ENCODE measurements around the gene SLC25A25.
A peak's percentile ranks its signal among the peaks of the same experiment; 100 is the strongest.

The SLC25A25 gene

GRCh38 chr9:128057724-128058409 is 10.2 kb upstream of the SLC25A25 start:
- DNase-seq (ENCODE audit: low read depth) = no peak
- H3K4me3 ChIP-seq (ENCODE audit: low read depth, low read length) = no peak overlapping the region
- TF ChIP-seq, protein P1, sequence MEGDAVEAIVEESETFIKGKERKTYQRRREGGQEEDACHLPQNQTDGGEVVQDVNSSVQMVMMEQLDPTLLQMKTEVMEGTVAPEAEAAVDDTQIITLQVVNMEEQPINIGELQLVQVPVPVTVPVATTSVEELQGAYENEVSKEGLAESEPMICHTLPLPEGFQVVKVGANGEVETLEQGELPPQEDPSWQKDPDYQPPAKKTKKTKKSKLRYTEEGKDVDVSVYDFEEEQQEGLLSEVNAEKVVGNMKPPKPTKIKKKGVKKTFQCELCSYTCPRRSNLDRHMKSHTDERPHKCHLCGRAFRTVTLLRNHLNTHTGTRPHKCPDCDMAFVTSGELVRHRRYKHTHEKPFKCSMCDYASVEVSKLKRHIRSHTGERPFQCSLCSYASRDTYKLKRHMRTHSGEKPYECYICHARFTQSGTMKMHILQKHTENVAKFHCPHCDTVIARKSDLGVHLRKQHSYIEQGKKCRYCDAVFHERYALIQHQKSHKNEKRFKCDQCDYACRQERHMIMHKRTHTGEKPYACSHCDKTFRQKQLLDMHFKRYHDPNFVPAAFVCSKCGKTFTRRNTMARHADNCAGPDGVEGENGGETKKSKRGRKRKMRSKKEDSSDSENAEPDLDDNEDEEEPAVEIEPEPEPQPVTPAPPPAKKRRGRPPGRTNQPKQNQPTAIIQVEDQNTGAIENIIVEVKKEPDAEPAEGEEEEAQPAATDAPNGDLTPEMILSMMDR (IDR thresholded peaks at IDR 0.05; ENCODE audit: insufficient read depth, low read depth, low read length, missing control alignments) = no peak

DNA sequence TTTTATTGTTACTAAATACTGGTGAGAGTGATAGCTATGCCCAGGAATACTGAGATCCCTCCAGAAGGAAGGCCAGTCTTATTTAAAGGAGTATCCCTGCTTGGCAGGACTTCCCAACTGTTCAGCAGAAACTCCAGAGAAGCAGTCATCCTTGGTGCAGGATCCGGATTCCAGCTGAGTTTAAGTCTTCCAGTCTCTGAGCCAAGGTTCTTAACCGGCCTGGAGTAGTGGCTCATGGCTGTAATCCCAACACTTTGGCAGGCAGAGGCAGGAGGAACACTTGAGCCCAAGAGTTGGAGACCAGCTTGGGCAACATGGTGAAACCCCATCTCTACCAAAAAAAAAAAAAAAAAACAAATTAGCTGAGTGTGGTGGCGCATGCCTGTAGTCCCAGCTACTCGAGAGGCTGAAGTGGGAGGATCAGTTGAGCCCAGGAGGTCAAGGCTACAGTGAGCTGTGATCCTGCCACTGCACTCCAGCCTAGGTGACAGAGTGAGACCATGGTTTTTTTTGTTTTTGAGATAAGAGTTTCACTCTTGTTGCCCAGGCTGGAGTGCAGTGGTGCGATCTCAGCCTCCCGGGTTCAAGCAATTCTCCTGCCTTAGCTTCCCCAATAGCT is 8.6 kb upstream of the SLC25A25 start:
- no peak overlapping the region for H3K4me3 ChIP-seq (ENCODE audit: low read depth, low read length)
- DNase-seq (ENCODE audit: low read depth) = no peak
- TF ChIP-seq, protein P1 (IDR thresholded peaks at IDR 0.05; ENCODE audit: insufficient read depth, low read depth, low read length, missing control alignments) = no peak

DNA sequence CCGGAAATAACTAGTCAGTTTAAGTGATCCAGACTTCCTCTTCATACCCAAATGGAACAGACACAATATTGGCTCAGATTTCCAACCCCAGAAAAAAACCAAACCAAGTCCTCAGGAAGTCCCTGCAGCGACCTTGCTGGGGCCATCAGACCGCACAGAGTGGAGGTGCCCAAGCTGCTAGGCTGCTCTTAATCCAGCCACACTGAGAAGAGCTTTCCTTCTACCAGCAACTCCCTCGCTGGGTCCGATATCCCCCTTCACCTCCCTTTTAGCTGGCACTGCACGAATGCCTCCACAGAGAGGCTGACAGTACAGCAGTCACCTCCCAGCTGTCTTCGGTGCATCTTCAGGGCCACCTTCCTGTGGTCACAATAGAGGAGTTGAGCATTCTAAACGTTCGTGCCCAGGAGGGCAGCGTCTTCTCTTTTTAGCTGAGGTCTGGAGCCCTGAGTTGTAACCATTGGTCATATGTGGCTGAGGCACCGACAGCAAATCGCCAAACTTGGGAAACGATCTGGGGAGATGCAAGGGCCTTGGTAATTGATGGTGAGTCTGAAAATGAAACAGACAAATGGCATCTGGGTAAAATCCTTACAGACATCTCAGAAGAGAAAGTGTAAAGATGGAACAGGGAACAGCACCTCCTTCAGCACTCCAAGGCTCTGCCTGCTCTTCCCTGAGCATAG is 6.6 kb upstream of the SLC25A25 start:
- TF ChIP-seq, protein P1 (IDR thresholded peaks at IDR 0.05; ENCODE audit: insufficient read depth, low read depth, low read length, missing control alignments) = no peak
- no peak for DNase-seq (ENCODE audit: low read depth)
- H3K4me3 ChIP-seq (ENCODE audit: low read depth, low read length) = no peak overlapping the region

- no peak overlapping the region for H3K4me3 ChIP-seq (ENCODE audit: low read depth, low read length)
- no peak for DNase-seq (ENCODE audit: low read depth)
- TF ChIP-seq, protein P1 (IDR thresholded peaks at IDR 0.05; ENCODE audit: insufficient read depth, low read depth, low read length, missing control alignments) = no peak
These were observed 5.8 kb upstream of the SLC25A25 start for GRCh38 chr9:128062279-128062678.

DNA sequence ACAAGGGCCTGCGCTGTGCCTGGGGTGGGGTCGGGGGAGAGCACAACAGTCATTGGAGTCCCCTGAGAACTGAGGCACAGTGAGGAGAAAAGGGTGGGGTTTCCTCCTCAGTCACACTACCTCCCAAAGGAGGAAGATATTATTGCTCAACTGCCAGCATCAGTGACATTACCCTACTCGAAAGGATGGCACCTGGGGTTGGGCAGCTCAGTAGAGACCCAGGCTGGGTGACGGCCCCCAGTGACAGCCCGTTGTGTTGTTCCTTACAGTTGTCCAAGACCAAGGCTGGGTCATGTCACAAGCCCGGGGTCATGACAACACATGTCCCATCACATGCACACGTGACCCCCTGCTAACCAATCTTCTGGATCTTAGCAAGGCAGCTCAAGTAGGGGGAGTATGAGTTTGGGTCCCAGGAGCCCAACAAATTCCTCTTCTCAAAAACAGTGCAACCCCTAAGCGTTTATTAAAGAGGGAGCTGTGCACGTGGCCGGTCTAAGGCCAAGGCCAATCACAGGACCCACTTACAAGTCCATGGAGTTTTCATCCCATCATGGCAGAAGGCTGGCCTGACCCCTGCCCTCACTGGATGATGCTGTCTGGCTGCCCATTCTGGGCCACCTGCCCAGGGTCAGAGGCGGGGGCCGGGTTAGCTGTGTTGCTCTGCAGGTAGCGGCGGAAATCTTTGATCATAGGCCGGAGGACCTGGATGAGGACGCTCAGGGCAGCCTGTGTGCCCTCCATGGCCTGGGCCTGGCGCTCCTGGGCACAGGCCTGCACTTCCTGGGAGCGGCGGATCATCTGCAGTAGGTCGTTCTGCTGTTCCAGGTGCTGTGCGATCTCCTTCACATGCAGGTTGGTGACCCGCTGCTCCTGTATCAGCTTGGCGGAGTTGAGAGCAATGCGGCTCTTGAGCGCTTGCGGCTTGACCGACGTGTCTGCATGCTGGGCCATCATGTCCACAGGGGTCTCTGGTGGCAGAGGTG is 4.9 kb upstream of the SLC25A25 start:
- no peak for DNase-seq (ENCODE audit: low read depth)
- TF ChIP-seq, protein P1 (IDR thresholded peaks at IDR 0.05; ENCODE audit: insufficient read depth, low read depth, low read length, missing control alignments) = no peak
- no peak overlapping the region for H3K4me3 ChIP-seq (ENCODE audit: low read depth, low read length)

DNA sequence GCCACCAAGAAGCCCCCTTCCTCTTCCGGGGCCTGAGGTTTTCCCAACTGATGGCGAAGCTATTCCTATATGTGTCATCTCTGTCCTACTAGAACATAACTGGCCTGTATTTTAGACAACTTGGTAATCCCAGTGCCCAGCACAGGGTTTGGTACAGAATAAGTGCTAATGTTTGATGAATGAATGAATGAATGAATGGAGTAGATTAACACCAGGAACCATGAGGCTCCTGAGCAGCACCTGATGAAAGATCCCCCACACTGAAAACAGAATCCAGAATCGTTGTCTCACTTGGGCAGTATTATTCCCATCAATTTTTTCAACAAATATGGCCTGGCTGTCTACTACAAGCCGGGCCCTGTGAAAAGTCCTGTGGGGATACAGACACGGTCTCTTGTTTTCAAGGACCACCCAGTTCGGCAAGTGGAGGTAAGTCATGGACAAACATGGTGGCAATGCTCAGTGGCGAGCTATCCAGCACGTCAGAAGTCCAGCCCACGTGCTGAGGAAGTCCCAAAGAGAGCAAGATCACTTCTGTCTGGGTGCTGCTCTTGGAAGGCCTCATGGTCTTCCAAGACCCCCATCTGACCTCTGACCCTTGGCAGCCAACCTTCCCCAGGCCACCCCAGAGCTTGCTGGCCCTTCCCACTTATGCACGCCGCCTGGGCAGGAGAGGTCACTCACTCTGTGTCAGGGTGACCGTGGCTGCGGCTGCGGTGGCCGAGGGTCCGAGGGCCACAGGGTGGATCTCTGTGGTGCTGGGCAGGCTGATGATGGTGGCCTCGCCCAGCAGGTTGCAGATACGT is 1.9 kb upstream of the SLC25A25 start:
- TF ChIP-seq, protein P1 (IDR thresholded peaks at IDR 0.05; ENCODE audit: insufficient read depth, low read depth, low read length, missing control alignments) = no peak
- DNase-seq (ENCODE audit: low read depth) = no peak
- peak overlapping the region; percentile 77 for H3K4me3 ChIP-seq (ENCODE audit: low read depth, low read length)

Data from GM12865 (cell line).